ENCODE data around the gene CALN1.

Gene CALN1

DNA sequence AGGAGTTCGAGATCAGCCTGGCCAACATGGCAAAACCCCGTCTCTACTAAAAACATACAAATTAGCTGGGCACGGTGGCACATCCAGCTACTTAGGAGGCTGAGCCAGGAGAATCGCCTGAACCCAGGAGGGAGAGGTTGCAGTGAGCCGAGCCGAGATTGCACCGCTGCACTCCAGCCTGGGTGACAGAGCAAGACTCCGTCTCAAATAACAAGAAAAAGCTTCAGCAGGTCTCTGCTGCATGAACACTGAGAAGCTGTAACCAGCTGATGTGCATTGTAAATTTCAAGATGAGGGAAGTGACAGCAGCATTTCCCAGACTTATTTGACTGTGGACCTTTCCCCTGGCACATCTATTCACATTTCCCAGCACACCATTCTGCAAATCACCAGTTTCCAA, 222.0 kb downstream of the CALN1 start:
- TF ChIP-seq, protein P1, sequence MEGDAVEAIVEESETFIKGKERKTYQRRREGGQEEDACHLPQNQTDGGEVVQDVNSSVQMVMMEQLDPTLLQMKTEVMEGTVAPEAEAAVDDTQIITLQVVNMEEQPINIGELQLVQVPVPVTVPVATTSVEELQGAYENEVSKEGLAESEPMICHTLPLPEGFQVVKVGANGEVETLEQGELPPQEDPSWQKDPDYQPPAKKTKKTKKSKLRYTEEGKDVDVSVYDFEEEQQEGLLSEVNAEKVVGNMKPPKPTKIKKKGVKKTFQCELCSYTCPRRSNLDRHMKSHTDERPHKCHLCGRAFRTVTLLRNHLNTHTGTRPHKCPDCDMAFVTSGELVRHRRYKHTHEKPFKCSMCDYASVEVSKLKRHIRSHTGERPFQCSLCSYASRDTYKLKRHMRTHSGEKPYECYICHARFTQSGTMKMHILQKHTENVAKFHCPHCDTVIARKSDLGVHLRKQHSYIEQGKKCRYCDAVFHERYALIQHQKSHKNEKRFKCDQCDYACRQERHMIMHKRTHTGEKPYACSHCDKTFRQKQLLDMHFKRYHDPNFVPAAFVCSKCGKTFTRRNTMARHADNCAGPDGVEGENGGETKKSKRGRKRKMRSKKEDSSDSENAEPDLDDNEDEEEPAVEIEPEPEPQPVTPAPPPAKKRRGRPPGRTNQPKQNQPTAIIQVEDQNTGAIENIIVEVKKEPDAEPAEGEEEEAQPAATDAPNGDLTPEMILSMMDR (IDR thresholded peaks at IDR 0.05; ENCODE audit: low read depth, low read length, missing control alignments) = no peak
- no peak overlapping the region for H3K4me3 ChIP-seq (ENCODE audit: low read depth, low read length)
- DNase-seq (ENCODE audit: low read depth) = no peak

GRCh38 chr7:72187179-72187578, 225.0 kb downstream of the CALN1 start:
- TF ChIP-seq, protein P1 (IDR thresholded peaks at IDR 0.05; ENCODE audit: low read depth, low read length, missing control alignments) = no peak
- DNase-seq (ENCODE audit: low read depth) = no peak
- H3K4me3 ChIP-seq (ENCODE audit: low read depth, low read length) = no peak overlapping the region

DNA sequence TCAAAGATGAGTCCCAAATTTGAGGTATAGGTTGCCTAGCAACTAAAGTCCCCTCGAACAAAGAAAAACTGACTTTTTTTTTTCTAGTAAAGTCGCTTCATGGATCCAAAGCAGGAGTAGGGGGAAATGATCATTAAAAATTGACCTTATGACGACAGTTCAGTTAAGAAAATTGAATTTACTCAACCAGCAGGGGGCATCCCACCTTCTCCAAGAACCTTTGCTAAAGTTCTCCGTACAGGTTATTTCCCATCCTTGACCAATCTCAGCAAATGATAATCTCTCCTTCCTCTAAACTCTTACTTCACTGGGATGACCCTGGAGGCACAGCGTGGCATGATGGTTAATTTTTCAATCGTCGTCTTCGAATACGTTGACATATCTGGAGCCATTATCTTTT, 228.3 kb downstream of the CALN1 start:
- no peak overlapping the region for H3K4me3 ChIP-seq (ENCODE audit: low read depth, low read length)
- no peak for DNase-seq (ENCODE audit: low read depth)
- TF ChIP-seq, protein P1 (IDR thresholded peaks at IDR 0.05; ENCODE audit: low read depth, low read length, missing control alignments) = peak; percentile 28

DNA sequence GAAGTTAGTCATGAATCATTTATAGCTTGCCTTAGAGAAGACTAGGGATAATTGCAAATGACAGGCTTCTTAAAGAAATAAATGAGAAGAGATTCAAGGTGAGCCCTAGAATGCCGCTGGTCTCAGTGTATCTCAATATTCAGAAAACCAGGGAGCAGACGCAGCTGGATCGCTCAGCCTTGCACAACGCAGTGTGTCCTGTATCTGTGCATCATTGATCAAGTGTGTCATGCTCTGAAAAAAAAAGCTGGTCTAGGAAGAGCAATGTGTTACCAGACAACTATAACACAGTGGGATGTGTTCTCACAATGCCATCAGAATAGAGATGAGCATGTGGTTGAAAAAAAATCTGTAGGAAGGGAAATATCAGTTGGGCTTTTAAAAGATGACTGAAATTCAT, 230.1 kb downstream of the CALN1 start:
- no peak for DNase-seq (ENCODE audit: low read depth)
- H3K4me3 ChIP-seq (ENCODE audit: low read depth, low read length) = no peak overlapping the region
- TF ChIP-seq, protein P1 (IDR thresholded peaks at IDR 0.05; ENCODE audit: low read depth, low read length, missing control alignments) = no peak

DNA sequence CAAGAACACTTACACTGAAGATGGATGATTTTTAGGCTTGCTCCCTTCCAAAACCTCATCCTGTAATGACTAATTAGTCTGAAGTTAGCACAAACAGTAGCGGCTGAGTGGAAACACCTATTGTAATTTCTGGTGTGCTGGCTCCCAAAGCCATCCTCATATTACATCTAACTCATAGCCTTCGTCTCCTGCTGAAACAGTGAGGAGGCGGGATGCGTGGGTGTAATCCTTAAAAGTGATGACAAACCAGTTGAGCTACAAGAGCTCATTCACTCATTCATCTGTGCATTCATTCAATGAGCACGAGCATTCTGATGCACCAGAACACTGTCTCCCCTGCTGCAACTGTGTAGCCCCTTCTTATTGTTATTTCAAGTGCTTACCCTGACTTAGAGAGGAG, 235.3 kb downstream of the CALN1 start:
- TF ChIP-seq, protein P1 (IDR thresholded peaks at IDR 0.05; ENCODE audit: low read depth, low read length, missing control alignments) = no peak
- no peak overlapping the region for H3K4me3 ChIP-seq (ENCODE audit: low read depth, low read length)
- DNase-seq (ENCODE audit: low read depth) = no peak

DNA sequence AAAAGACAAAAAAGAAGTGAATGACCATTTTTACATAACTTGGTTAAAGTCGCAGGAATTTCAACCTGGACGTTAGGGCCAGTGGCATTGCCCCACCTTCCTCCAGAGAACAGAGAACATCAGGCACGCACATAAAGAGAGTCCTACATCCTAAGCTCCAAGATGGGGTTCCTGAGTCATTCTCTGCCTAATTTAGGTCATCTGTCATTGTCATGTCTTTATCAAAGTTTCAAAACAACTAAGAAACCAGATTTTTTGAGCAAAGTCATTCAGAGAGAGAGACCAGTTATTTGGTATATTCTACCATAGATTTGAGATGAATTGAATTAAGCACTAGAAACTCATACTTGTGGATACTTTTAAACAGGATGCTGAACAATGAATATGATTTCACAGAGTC, 241.7 kb downstream of the CALN1 start:
- no peak for DNase-seq (ENCODE audit: low read depth)
- no peak overlapping the region for H3K4me3 ChIP-seq (ENCODE audit: low read depth, low read length)
- TF ChIP-seq, protein P1 (IDR thresholded peaks at IDR 0.05; ENCODE audit: low read depth, low read length, missing control alignments) = no peak

DNA sequence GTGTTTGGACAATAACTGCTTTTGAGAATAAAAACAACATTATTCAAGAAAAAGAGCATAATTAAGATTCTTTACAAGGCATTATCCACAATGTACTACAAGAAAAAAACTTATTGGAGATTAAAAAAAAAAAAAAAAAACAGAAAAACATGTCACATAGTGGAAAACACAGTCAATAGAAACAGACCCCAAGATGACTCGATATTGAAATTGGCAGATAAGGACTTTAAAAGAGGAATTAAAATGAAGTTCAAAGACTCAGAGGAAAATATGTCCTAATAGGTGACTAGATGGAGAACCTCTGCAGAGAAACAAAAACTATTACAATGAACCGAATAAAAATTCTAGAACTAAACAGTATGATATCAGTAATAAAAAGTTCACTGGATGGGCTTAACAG, 248.9 kb downstream of the CALN1 start:
- TF ChIP-seq, protein P1 (IDR thresholded peaks at IDR 0.05; ENCODE audit: low read depth, low read length, missing control alignments) = no peak
- no peak for DNase-seq (ENCODE audit: low read depth)
- no peak overlapping the region for H3K4me3 ChIP-seq (ENCODE audit: low read depth, low read length)
